K562 (cell line): ENCODE results near the gene PON3.

ENCODE experiments used
- CHD4 ChIP-seq: fragments of 200-600 bp; sonication (generic); IDR thresholded peaks from 3 replicates; pipeline ENCODE4 v1.6.1; 2012; ENCODE audit warnings: low read depth, mild to moderate bottlenecking, mixed read lengths, low read length, inconsistent platforms; ENCODE audit not compliant: insufficient read depth, insufficient replicate concordance, poor library complexity, severe bottlenecking
- TBL1XR1 ChIP-seq, 2 experiments: IDR thresholded peaks; 2 replicates each; pipeline ENCODE4 v1.6.1; 2012; ENCODE audit warnings: improper control_type of control experiment in 2 of 2, low read length in 2 of 2, mild to moderate bottlenecking in 1 of 2

DNA sequence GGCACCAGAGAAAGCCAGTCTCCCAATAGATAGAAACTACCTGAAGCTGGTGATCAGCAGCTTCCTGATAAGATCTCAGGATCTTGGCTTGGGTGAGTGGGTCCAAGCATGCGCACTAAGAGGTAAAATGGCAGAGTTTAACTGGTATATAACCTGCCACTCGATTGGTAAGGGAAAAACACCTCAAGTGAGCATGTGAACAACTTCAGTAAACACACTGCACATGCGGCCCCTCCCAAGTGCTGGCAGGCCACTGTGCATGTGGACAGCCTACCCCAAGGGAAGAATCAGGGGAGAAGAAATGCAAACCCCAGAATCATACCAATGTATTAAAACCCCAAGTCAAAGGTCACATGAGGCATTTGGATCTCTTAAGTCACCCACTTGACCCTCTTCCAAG is 54.1 kb downstream of the PON3 start:
- TF ChIP-seq CHD4 (no peak), TBL1XR1 (IDR thresholded peaks at IDR 0.05; ENCODE audit: low read length in 2 of 2) (no peak)
